ENCODE results near the gene BRIX1.
A peak's percentile ranks its signal among the peaks of the same experiment; 100 is the strongest.

BRIX1 gene, protein sequence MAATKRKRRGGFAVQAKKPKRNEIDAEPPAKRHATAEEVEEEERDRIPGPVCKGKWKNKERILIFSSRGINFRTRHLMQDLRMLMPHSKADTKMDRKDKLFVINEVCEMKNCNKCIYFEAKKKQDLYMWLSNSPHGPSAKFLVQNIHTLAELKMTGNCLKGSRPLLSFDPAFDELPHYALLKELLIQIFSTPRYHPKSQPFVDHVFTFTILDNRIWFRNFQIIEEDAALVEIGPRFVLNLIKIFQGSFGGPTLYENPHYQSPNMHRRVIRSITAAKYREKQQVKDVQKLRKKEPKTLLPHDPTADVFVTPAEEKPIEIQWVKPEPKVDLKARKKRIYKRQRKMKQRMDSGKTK

DNA sequence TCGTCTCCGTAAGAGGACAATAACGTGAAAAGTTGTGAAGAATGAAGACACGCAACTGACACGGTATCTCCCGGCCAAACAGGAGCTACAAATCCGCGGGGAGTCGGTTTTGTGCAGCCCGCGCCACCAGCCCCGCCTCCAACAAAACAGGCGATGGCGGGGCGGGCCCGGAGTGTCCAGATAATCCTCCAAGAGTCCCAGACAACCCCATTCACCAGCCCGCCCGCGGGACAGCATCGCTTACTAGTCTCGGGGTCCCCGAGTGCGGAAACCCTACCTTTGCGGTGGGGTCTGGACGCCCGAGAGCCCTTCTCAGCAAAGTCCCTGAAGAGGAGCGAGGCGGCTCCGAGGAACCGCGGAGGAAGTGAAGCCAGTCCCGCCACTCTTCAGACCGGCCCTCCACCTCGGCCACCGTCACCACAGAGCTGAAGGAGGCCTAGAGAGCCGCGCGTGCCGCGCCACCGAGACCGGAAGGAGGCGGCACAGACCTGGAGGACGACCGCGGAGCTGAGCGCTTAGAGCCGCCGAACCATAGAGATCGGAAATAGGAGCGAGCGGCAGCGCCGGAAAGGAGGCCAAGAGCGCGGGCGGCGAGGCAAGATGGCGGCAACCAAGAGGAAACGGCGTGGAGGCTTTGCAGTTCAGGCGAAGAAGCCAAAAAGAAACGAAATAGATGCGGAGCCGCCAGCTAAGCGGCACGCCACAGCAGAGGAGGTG, at the start of gene BRIX1, which contains the start of gene RAD1:
TSS of gene BRIX1 (plus strand) at position 573 of the 717 bp plus-strand sequence. CDS start at position 601, 28 bp downstream.
TSS of gene RAD1 (minus strand) at position 366 of the 717 bp plus-strand sequence. CDS start 612 bp downstream, outside the sequence.
- peak; percentile 91 to 93 for DNase-seq (ENCODE audit: extremely low read depth in 1 of 2, low read depth in 1 of 2)

DNA sequence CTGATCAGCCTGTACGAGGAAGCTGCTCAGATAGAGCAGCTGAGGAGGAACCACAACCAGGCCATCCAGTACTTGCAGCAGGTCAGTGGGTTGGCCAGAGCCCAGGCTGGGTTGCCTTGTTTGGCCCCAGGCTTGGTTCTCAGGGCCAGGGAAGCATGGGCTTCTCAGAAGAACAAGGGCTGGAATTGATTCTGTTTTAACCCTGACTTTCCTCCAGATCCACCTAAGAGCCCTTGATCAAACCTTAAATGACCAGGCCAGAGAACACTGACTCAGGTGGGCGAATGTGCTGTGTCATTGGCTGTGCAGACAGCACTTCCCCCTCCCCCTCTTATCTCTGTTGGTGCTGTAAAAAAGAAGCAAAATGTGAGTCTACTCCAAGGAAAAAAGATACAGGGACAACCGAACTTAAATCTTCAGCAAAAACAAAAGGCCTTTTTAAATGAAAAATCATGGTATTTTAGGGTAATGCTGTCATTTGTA, 48.5 kb upstream of the BRIX1 start:
- no peak for DNase-seq (ENCODE audit: extremely low read depth in 1 of 2, low read depth in 1 of 2)

DNA sequence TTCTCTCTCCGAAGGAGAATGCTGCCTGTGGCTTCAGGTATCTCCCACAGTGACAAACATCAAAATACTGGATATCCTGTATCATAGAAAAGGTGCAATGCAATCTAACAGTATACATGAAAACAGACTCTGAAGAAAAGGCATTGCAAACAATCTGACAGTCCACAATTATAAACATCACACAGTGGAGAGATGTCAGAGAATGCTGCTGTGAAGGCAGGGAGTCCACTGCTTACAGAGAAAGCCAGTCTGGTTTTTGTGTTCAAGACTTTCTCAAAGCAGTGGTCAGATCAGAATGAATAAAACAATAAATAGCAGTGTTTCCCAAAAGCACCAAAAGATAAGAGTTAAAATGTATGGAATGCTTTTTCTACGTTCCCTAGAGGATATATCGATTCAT, 47.9 kb upstream of the BRIX1 start:
- no peak for DNase-seq (ENCODE audit: extremely low read depth in 1 of 2, low read depth in 1 of 2)

DNA sequence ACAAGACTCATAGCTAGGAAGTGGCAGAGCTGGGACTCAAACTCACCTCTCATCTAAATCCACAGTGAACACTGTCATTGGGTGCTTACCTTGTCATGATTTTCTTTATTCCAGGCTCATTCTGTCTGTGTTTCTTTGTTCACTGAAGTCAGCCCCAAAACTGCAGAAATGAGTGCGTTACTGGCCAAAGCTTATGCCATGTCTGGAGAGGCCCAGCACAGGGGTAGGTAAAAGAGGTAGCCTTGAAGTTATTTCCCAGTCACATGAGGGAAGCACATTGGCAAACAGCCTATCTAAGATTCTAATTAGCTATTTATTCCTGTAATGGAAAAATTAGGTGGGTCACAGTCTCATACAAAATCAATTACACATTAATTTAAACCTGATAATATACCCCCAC, 46.7 kb upstream of the BRIX1 start:
- DNase-seq (ENCODE audit: extremely low read depth in 1 of 2, low read depth in 1 of 2): no peak

DNA sequence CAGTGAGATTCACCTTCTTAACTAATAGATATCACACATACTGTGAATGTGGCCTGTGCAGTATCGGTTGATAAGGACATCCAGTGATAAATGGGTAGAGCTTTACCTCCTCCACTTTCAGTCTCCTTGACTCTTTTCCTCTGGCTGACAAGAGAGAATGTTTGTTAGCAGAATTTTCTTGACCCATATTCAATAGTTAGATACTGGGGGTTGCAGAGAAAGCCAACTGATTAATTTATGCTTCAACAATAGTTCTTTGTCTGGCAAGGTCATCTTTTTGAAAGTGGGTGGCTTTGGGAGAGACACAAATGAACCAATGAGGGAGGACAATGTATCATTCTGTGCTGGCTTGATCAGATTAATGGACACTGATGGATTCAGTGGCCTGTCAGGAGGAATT, 46.3 kb upstream of the BRIX1 start:
- DNase-seq (ENCODE audit: extremely low read depth in 1 of 2, low read depth in 1 of 2): no peak

DNA sequence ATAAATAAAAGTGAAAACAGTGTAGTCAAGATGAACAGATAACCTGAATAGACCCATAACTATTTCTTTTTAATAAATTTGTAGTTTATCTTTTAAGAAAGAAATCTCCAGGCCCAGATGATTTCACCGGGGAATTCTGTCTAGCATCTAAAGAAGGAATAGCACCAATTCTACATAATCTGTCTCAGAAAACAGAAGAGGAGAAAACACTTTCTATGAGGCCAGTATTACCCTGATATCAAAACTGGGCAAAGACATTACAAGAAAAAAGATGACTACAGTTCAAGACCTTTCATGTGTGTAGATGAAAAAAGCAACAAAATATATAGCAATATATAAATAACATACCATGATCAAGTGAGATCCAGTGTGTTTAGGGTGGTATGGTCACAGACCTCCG, 45.1 kb upstream of the BRIX1 start:
- DNase-seq (ENCODE audit: extremely low read depth in 1 of 2, low read depth in 1 of 2): no peak

DNA sequence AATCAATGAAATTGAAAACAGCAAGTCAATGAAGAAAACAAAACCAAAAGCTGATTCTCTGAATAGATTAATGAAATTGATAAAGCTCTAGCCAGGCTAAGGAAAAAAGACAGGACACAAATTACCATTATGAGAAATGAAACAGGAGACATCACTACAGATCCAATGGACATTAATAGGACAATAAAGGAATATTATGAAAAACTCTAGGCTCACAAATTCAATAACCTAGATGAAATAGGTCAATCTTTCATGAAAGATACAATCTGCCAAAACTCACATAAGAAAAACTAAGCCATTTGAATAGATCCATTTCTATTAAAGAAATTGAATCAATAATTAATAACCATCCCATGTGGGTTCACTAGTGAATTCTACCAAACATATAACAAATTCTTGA, 39.2 kb upstream of the BRIX1 start:
- DNase-seq (ENCODE audit: extremely low read depth in 1 of 2, low read depth in 1 of 2): no peak

DNA sequence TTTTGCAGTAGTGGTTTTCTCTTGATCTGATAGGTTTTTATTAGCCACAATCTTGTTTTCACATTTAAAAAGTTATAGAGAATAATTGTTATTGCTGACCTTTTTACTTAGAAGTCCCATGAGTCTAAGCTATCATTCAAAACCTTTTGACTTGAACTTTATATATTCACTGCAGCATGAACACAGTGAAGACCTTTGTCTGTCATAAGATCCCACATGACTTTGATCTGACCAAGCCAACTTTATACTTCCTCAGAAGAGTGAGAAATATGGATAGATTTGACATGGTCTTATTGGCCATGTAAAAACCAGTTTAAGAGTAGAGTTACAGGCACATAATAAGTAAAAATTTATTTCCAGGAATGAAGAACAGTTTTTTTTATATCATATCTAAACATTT, 34.3 kb upstream of the BRIX1 start:
- no peak for DNase-seq (ENCODE audit: extremely low read depth in 1 of 2, low read depth in 1 of 2)

DNA sequence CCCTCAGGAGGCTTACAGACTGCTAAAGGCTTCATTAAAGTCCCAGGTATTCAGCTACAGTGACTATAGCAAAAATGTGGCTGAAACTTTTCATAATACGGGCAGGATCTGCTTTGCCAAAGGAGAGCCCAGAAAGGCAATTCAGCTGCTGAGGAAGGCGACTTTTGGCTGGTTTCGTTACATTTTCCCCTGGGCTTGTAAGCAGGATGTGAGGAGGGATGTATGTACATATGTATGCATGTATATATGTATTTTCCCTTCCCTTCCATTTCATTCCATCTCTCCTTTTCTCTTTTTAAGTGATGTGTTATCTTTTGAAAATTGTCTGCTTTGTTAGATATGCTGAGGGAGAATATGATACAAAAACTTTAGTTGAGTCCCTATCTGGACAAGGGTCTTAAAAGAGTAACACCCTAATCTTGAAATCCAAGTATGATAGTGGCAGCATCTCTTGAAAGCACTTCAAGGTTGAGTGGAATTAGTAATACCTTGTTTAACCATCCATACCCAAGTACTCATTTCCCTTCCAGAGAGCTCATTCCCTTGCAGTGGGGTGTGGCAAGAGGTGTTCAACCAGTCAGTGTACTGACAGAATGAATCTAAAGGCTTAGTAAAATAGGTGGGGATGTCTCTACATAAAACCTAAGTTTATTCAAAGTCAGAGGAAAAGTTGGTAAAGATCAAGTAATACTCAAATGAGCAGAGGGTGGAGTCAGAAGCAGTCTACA, 29.0 kb upstream of the BRIX1 start:
- no peak for DNase-seq (ENCODE audit: extremely low read depth in 1 of 2, low read depth in 1 of 2)

DNA sequence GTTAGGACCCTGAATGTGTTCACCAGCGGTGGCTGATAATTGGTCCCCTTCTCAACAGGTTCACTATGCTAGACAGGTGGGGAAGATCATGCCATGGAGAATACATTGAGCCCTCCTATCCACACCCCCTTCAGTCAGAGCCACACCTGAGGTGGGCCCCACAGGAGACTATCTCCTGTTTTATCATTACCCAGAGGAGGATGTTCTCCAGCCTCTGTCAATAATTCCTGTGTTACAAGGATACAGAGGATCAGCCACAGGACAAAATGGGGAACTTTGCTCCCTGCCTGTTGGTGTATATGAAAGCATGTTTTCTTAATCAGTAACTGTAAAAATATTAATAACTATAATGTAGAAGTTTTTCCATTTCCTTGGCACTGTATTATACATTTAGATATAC, 26.1 kb upstream of the BRIX1 start:
- DNase-seq (ENCODE audit: extremely low read depth in 1 of 2, low read depth in 1 of 2): no peak

DNA sequence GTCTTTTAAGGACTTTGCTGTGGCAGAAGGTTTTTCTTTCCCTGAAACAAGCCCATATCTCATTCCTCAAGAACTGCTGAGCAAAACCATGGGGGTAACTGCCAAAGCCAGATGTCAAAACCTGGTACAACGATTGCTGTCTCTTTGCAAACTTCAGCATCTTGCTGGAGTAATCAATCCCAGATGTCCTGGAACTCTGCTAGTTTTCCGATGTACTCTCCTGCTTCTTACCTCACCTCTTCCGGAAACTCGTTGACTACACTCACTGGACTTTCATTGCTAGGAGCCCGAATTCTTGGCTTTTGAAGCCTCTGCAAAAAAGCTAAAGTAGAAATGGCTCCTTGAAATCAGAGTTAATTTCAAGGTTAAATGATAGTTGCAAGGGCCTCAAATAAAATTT, 23.5 kb upstream of the BRIX1 start:
- DNase-seq (ENCODE audit: extremely low read depth in 1 of 2, low read depth in 1 of 2): no peak

DNA sequence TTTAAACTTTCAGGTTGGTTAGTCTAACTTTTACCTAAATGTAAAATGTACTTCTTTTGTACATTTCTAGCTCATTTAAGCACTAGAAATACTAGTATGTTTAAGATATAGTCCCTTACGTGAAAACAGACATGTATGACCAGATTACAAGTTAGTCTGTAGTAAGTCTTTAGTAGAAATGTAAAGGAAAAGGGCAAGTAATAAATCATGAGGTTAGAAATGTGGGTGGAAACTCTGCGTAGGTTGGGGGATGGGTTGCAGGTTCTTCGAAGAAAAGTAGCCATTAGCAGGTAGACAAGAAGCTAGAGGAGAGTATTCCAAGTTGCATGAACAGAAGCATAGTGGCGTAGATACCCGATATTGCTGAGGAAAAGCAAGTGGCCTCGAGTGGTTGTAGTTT, 23.1 kb upstream of the BRIX1 start:
- DNase-seq (ENCODE audit: extremely low read depth in 1 of 2, low read depth in 1 of 2): no peak

DNA sequence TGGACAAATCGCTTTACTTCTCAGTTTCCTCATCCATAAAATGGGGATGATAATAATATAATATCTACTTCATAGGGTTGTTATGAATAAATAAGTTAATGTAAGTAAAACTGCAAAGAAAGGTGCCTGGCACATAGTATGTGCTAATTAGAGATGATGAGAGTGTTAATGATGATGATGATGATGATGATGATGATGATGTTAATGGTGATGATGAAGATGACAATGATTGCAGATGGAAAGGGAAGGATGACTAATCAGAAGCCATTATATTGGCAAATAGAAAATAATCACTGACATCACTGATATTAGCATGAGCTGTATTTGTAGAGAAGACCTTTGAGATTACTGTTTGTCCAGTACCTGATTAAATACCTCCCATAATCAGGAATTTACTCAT, 20.8 kb upstream of the BRIX1 start:
- DNase-seq (ENCODE audit: extremely low read depth in 1 of 2, low read depth in 1 of 2): no peak

DNA sequence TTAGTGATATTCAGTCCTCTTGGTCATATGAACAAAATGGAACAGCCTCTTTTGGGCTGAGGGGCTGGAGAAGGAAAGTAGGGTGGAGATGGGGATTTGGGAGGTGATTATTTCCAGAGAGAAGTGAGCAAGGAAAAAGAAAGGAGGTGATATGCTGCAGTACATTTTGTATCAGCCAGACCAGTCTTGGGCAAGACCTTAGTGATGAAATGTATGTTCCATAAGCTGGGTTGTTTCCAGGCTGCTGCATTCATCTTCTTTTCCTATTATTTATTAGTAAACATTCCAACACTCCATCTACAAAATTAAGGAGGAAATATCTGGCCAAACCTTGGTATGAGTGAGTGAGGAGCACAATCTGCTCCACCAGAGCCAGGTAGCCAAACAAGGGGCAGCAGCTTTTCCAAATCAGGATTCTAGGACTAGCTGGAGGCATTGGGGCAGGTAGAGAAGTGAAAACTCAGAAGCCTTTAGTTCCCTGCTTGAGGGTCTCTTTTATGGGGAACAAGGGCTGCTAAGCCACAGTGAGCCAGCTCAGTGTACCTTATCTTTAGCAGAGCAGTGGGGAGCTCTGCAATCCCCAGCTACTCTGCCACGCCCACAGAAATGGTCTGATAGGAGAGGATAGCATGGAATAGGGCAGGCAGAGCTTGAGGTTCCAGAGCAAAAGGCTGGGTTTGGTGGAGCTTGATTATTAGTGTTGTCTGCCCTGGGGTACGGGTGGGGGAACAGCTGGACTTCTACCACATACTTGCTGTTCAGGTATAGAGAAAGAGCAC, 19.7 kb upstream of the BRIX1 start:
- DNase-seq (ENCODE audit: extremely low read depth in 1 of 2, low read depth in 1 of 2): no peak

DNA sequence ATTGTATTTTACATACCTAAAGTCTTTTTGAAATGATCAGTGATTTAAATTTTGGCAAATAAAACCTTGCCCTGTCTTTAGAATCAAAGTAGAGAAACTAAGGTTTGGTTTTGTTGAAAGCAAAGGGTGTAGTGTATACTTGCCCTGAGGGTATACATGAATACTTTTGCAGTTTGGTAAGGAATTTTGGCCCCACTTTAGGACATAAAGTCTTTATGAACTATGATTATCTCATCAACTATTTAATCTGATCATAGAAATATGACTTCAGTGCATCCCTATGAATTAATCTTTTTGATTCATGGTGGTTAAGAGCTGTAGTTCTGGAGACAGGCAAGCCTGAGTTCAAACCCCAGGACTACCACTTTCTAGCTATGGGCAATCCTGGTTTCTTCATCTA, 17.9 kb upstream of the BRIX1 start:
- no peak for DNase-seq (ENCODE audit: extremely low read depth in 1 of 2, low read depth in 1 of 2)

DNA sequence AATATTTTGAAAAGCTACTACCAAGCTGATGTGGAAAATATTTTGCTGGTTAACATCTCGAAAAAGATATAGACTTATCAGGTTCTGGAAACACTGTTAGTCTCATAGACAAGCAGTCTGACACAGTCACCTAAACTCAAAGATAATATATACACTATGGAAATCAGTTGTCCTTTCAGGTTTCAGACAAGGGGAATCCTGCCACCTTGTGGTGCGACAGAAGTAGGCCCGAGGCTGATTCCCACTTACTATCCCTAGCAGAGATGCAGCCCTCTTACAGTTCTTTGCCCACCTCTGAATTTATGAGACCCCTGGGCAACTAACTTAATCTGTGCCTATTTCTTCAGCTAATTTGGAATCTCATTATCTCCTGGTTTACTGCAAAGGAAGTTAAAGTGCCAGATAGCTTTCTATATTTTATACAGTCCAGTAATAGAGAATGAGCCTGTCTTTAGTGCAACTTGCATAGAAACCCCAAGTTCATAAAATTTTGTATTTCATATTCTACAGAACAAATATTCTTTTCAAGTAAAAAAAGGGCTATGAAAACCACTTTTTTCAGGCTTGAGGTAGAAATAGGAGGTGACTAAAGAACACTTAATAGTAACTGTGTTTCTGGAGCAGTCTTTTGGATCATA, 17.1 kb upstream of the BRIX1 start:
- no peak for DNase-seq (ENCODE audit: extremely low read depth in 1 of 2, low read depth in 1 of 2)

DNA sequence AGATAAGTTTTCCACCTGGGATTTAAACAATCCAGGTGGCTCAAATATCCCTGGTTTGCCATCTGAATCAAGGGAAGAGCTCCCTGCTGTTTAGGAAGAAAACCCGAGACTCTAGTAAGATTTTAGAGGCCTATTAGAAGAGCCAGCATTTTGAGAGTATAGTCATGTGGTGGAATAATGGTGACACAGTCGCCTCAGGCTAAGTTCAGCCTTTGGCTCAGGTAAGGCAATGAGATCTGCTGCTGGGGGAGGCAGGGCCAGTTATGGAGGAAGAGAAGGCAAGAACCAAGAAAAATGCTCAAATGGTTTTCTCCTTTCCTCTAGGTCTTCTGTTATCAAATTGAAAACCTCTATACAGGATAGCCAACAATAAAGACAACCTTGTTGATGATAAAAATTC, 16.4 kb upstream of the BRIX1 start:
- no peak for DNase-seq (ENCODE audit: extremely low read depth in 1 of 2, low read depth in 1 of 2)

DNA sequence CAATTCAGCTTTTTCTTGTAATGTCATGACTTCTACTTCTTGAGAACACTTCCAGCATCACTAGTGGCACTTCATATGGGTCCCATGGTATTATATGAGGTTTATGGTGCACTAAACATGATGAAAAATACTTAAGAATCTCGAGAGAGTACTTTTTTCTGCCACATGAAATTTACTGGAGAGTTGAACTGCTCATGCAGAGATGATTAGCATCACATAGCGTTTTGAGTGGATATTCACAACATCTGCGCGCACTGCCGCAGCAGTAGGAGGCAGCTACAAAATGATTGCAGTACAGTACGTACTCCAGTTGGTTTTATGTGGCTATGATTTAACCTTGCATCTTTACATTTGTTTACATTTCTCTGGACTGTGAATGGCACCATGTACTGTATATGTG, 14.9 kb upstream of the BRIX1 start:
- no peak for DNase-seq (ENCODE audit: extremely low read depth in 1 of 2, low read depth in 1 of 2)

DNA sequence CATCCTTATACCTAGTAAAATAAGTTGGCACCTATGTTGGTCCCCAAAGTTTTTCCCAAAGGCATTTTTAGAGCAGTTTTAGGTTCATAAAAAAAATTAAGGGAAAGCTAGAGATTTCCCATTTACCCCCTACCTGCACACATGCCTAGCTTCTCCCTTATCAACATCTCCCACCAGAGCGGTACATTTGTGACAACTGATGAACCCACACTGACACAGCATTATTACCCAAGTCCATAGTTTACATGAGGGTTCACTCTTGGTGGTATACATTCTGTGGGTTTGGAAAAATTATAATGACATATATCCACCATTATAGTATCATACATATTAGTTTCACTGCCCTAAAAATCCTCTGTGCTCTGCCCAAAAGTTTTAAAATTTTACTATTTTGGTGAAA, 12.3 kb upstream of the BRIX1 start:
- no peak for DNase-seq (ENCODE audit: extremely low read depth in 1 of 2, low read depth in 1 of 2)

DNA sequence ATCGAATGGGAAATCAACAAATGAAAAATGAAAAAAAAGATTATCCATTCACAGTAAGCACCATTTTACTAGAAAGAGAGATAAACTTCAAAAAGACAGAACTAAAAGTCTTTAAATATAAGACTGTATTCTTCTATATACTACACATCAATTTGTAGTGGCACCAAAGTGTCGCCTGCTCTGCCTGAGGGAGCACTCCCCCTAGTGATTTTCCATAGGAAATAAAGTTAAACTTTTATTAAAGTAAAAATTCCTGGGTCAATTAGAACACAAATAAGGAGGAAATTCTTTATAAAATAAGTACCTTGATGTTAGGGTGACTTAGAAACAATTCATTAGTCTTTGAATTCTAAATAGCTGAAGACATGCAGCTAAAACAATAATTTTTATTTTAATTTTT, 9.9 kb upstream of the BRIX1 start:
- no peak for DNase-seq (ENCODE audit: extremely low read depth in 1 of 2, low read depth in 1 of 2)

Measured in stimulated activated CD8-positive, alpha-beta memory T cell treated with anti-CD3 and anti-CD28 coated beads, Interleukin-7, amount 100 ng/mL, for 48 hours (primary cell).